PC-3 (cell line): ENCODE data around the gene RAI14. TPM values are rescaled to one million over a fixed set of nuclear protein-coding genes. Genes with fewer than 3 reads are reported as not detected.

ENCODE experiments used
- ATAC-seq: fragments of 200-7000 bp; cut with Tn5 transposase; 2 replicates; pipeline ENCODE4 v1.9.1; 2020; ENCODE audit warnings: mild to moderate bottlenecking, moderate library complexity
- BruUV-seq: library from RNA; stranded (reverse); fragments of 400-500 nt; replicated peaks from 2 replicates; lab custom pipeline; 2021; lab: Mats Ljungman, UMichigan
- CTCF ChIA-PET: fragments of 300-600 bp; sonication (Branson Sonifier 250); formaldehyde crosslinking; loops from one replicate; lab custom pipeline; 2022; ENCODE audit warnings: antibody characterized with exemption; lab: Charles Lee
- POLR2A ChIA-PET: fragments of 300-600 bp; sonication (Branson Sonifier 250); formaldehyde crosslinking; loops from one replicate; lab custom pipeline; 2022; ENCODE audit warnings: antibody characterized with exemption; ENCODE audit not compliant: unreplicated experiment; lab: Charles Lee
- DNase-seq: peaks from one replicate; pipeline ENCODE4 v3.0.0-alpha.2; 2015
- H2AFZ ChIP-seq: fragments of 300-600 bp; sonication (generic); 2 replicates; pipeline ENCODE4 v1.6.0; 2016; ENCODE audit warnings: antibody characterized with exemption, low read length
- H3F3A ChIP-seq: fragments of 300-600 bp; sonication (generic); one replicate; pipeline ENCODE4 v1.6.0; 2017; ENCODE audit warnings: antibody characterized with exemption, low read length, control low read depth, mild to moderate bottlenecking; ENCODE audit not compliant: unreplicated experiment
- H3K27ac ChIP-seq: fragments of 300-600 bp; sonication (generic); 2 replicates; pipeline ENCODE4 v1.5.1; 2016; ENCODE audit warnings: mild to moderate bottlenecking, low read length
- H3K27me3 ChIP-seq: fragments of 300-600 bp; sonication (generic); 2 replicates; pipeline ENCODE4 v1.6.1; 2016; ENCODE audit warnings: low read length, mixed read lengths
- H3K36me3 ChIP-seq: fragments of 300-600 bp; sonication (generic); 2 replicates; pipeline ENCODE4 v1.6.1; 2016; ENCODE audit warnings: low read depth, mixed run types, low read length, mixed read lengths
- H3K4me1 ChIP-seq: fragments of 300-600 bp; sonication (generic); 2 replicates; pipeline ENCODE4 v1.5.1; 2016; ENCODE audit warnings: low read length; ENCODE audit not compliant: insufficient read depth
- H3K4me2 ChIP-seq: fragments of 300-600 bp; sonication (generic); 2 replicates; pipeline ENCODE4 v1.6.0; 2016; ENCODE audit warnings: low read length
- H3K4me3 ChIP-seq: fragments of 300-600 bp; sonication (generic); 2 replicates; pipeline ENCODE4 v1.5.1; 2016; ENCODE audit warnings: mild to moderate bottlenecking, low read length, mixed read lengths
- H3K79me2 ChIP-seq: fragments of 300-600 bp; sonication (generic); 2 replicates; pipeline ENCODE4 v1.6.1; 2017; ENCODE audit warnings: low read length, mixed read lengths
- H3K9ac ChIP-seq: fragments of 300-600 bp; sonication (generic); 2 replicates; pipeline ENCODE4 v1.6.0; 2016; ENCODE audit warnings: mild to moderate bottlenecking, low read length
- H3K9me2 ChIP-seq: fragments of 300-600 bp; sonication (generic); replicated peaks from 2 replicates; pipeline ENCODE4 v1.6.1; 2016; ENCODE audit warnings: mixed run types, low read length, mixed read lengths
- H3K9me3 ChIP-seq: fragments of 300-600 bp; sonication (generic); 2 replicates; pipeline ENCODE4 v1.6.1; 2016; ENCODE audit warnings: low read length, mixed read lengths
- H4K20me1 ChIP-seq: fragments of 300-600 bp; sonication (generic); 2 replicates; pipeline ENCODE4 v1.6.1; 2016; ENCODE audit warnings: low read length, mixed read lengths
- CTCF ChIP-seq: fragments of 300-600 bp; sonication (generic); conservative IDR thresholded peaks from 2 replicates; pipeline ENCODE4 v1.5.1; 2017; ENCODE audit warnings: antibody characterized with exemption, low read depth, mild to moderate bottlenecking, low read length
- EZH2 ChIP-seq: fragments of 300-600 bp; sonication (generic); IDR thresholded peaks from one replicate; pipeline ENCODE4 v1.6.1; 2017; ENCODE audit warnings: antibody characterized with exemption, mild to moderate bottlenecking, low read length; ENCODE audit not compliant: unreplicated experiment
- EZH2phosphoT487 ChIP-seq: fragments of 300-600 bp; sonication (generic); IDR thresholded peaks from 2 replicates; pipeline ENCODE4 v1.6.1; 2018; ENCODE audit warnings: mild to moderate bottlenecking, antibody characterized with exemption, low read length, borderline replicate concordance
- intact Hi-C: fragments of 100-400 bp; cut with micrococcal nuclease; formaldehyde crosslinking; loops from 2 replicates; pipeline ENCODE4 v1.9.0; 2023
- total RNA-seq: library from RNA; depleted of rRNA; stranded (reverse); fragments of >200 nt; gene quantifications from 2 replicates; pipeline ENCODE4 v1.2.3, GENCODE V29; 2014; rRNA removed

The RAI14 gene
- total RNA-seq, 1 experiment from 2014 or later, result 73.5 TPM

- Histone ChIP-seq H4K20me1 (no peaks in the 10 kb centered on the region), H3K4me2 (no peak overlapping the region), H3K36me3 (no peaks in the 10 kb centered on the region), H3K9me2 (no peaks in the 10 kb centered on the region), H3K9me3 (no peaks in the 10 kb centered on the region), H3K27me3 (no peaks in the 10 kb centered on the region), H3K27ac (no peak overlapping the region), H3K79me2 (no peaks in the 10 kb centered on the region), H3K4me1 (no peaks in the 10 kb centered on the region), H3K4me3 (no peak overlapping the region), H3K9ac (no peak overlapping the region), H2AFZ (no peak overlapping the region), H3F3A (no peaks in the 10 kb centered on the region)
- TF ChIP-seq CTCF, result no peak
- TF ChIP-seq EZH2phosphoT487, result no peak
- no peak for TF ChIP-seq EZH2
- intact Hi-C loops, result no loop called here
- DNase-seq (no peak), ATAC-seq (no peak)
- POLR2A ChIA-PET, result no interaction called here
- BruUV-seq, result no TSS peak
- CTCF ChIA-PET, result no interaction called here
These were observed 225.1 kb downstream of the RAI14 start for GRCh38 chr5:34881246-34881645.

Other genes starting within 250 kb of the RAI14 start
- gene TTC23L, start 182.8 kb downstream of the RAI14 start, total RNA-seq, result 0.84 TPM in 1 of 2 replicates, not detected in the other